ENCODE measurements around the gene NR5A1. TPM values are rescaled to one million over a fixed set of nuclear protein-coding genes. Genes with fewer than 3 reads are reported as not detected.

Gene NR5A1
- total and polyA plus RNA-seq, 9 donors = not detected

- no peaks in the 10 kb centered on the region for H3K36me3 ChIP-seq (ENCODE audit: control insufficient read depth, insufficient read depth, low read length)
- no peak overlapping the region for H3K4me3 ChIP-seq (ENCODE audit: low read length)
- DNase-seq = no peak
- no peaks in the 10 kb centered on the region for H3K9me3 ChIP-seq (replicated peaks; ENCODE audit: control insufficient read depth, low read depth, low read length)
- peaks cover 7% of the 10 kb centered on the region for H3K27me3 ChIP-seq (ENCODE audit: control insufficient read depth, insufficient read depth, low read length)
- H3K4me1 ChIP-seq (ENCODE audit: control insufficient read depth, insufficient read depth, low read length) = no peaks in the 10 kb centered on the region
- WGBS (ENCODE audit: insufficient coverage) = 64% methylated on average over 2 of the region's 3 CpGs
- no peak overlapping the region for H3K27ac ChIP-seq (ENCODE audit: low read length)
These were observed 41.5 kb downstream of the NR5A1 start for GRCh38 chr9:124465736-124466135.

- Histone ChIP-seq H3K36me3 (ENCODE audit: control insufficient read depth, insufficient read depth, low read length) (no peaks in the 10 kb centered on the region), H3K4me1 (ENCODE audit: control insufficient read depth, insufficient read depth, low read length) (no peaks in the 10 kb centered on the region), H3K27me3 (ENCODE audit: control insufficient read depth, insufficient read depth, low read length) (peaks cover 9% of the 10 kb centered on the region), H3K4me3 (ENCODE audit: low read length) (no peak overlapping the region), H3K9me3 (replicated peaks; ENCODE audit: control insufficient read depth, low read depth, low read length) (no peaks in the 10 kb centered on the region), H3K27ac (ENCODE audit: low read length) (no peak overlapping the region)
- no peak for DNase-seq
- WGBS (ENCODE audit: insufficient coverage) = no CpG with 5 or more reads among the region's 1 CpG
These were observed 44.5 kb downstream of the NR5A1 start for GRCh38 chr9:124462739-124463138.

- Histone ChIP-seq H3K4me1 (ENCODE audit: control insufficient read depth, insufficient read depth, low read length) (no peaks in the 10 kb centered on the region), H3K27ac (ENCODE audit: low read length) (no peak overlapping the region), H3K4me3 (ENCODE audit: low read length) (no peak overlapping the region), H3K36me3 (ENCODE audit: control insufficient read depth, insufficient read depth, low read length) (no peaks in the 10 kb centered on the region), H3K9me3 (replicated peaks; ENCODE audit: control insufficient read depth, low read depth, low read length) (no peaks in the 10 kb centered on the region), H3K27me3 (ENCODE audit: control insufficient read depth, insufficient read depth, low read length) (peaks cover 17% of the 10 kb centered on the region)
- no peak for DNase-seq
- 79% methylated on average over 9 of the region's 9 CpGs for whole genome bisulfite sequencing (ENCODE audit: insufficient coverage)
These were observed 48.8 kb downstream of the NR5A1 start for GRCh38 chr9:124458441-124458840.

GRCh38 chr9:124457887-124458431 is 49.2 kb downstream of the NR5A1 start:
- Histone ChIP-seq H3K27ac (ENCODE audit: low read length) (no peak overlapping the region), H3K4me1 (ENCODE audit: control insufficient read depth, insufficient read depth, low read length) (no peaks in the 10 kb centered on the region), H3K9me3 (replicated peaks; ENCODE audit: control insufficient read depth, low read depth, low read length) (no peaks in the 10 kb centered on the region), H3K36me3 (ENCODE audit: control insufficient read depth, insufficient read depth, low read length) (no peaks in the 10 kb centered on the region), H3K27me3 (ENCODE audit: control insufficient read depth, insufficient read depth, low read length) (peaks cover 20% of the 10 kb centered on the region), H3K4me3 (ENCODE audit: low read length) (no peak overlapping the region)
- WGBS (ENCODE audit: insufficient coverage) = 75% methylated on average over 8 of the region's 8 CpGs
- DNase-seq = no peak

- no peaks in the 10 kb centered on the region for H3K4me1 ChIP-seq (ENCODE audit: control insufficient read depth, insufficient read depth, low read length)
- 71% methylated on average over 7 of the region's 18 CpGs for WGBS (ENCODE audit: insufficient coverage)
- H3K27me3 ChIP-seq (ENCODE audit: control insufficient read depth, insufficient read depth, low read length) = peaks cover 27% of the 10 kb centered on the region
- H3K36me3 ChIP-seq (ENCODE audit: control insufficient read depth, insufficient read depth, low read length) = no peaks in the 10 kb centered on the region
- H3K27ac ChIP-seq (ENCODE audit: low read length) = no peak overlapping the region
- no peaks in the 10 kb centered on the region for H3K9me3 ChIP-seq (replicated peaks; ENCODE audit: control insufficient read depth, low read depth, low read length)
- DNase-seq = no peak
- H3K4me3 ChIP-seq (ENCODE audit: low read length) = no peak overlapping the region
These were observed 49.9 kb downstream of the NR5A1 start for GRCh38 chr9:124457079-124457886.

GRCh38 chr9:124456341-124457078 is 50.7 kb downstream of the NR5A1 start:
- DNase-seq = no peak
- no peak overlapping the region for H3K27ac ChIP-seq (ENCODE audit: low read length)
- H3K4me3 ChIP-seq (ENCODE audit: low read length) = no peak overlapping the region
- no peaks in the 10 kb centered on the region for H3K4me1 ChIP-seq (ENCODE audit: control insufficient read depth, insufficient read depth, low read length)
- 55% methylated on average over 14 of the region's 15 CpGs for WGBS (ENCODE audit: insufficient coverage)
- no peaks in the 10 kb centered on the region for H3K36me3 ChIP-seq (ENCODE audit: control insufficient read depth, insufficient read depth, low read length)
- H3K27me3 ChIP-seq (ENCODE audit: control insufficient read depth, insufficient read depth, low read length) = peaks cover 32% of the 10 kb centered on the region
- H3K9me3 ChIP-seq (replicated peaks; ENCODE audit: control insufficient read depth, low read depth, low read length) = no peaks in the 10 kb centered on the region

- Histone ChIP-seq H3K9me3 (replicated peaks; ENCODE audit: control insufficient read depth, low read depth, low read length) (no peaks in the 10 kb centered on the region), H3K36me3 (ENCODE audit: control insufficient read depth, insufficient read depth, low read length) (no peaks in the 10 kb centered on the region), H3K4me1 (ENCODE audit: control insufficient read depth, insufficient read depth, low read length) (peaks cover 2% of the 10 kb centered on the region), H3K4me3 (ENCODE audit: low read length) (no peak overlapping the region), H3K27ac (ENCODE audit: low read length) (no peak overlapping the region), H3K27me3 (ENCODE audit: control insufficient read depth, insufficient read depth, low read length) (peaks cover 39% of the 10 kb centered on the region)
- no peak for DNase-seq
- WGBS (ENCODE audit: insufficient coverage) = 81% methylated on average over 7 of the region's 7 CpGs
These were observed 51.4 kb downstream of the NR5A1 start for GRCh38 chr9:124455820-124456219.

- Histone ChIP-seq H3K36me3 (ENCODE audit: control insufficient read depth, insufficient read depth, low read length) (no peaks in the 10 kb centered on the region), H3K4me3 (ENCODE audit: low read length) (no peak overlapping the region), H3K27me3 (ENCODE audit: control insufficient read depth, insufficient read depth, low read length) (peaks cover 48% of the 10 kb centered on the region), H3K27ac (ENCODE audit: low read length) (no peak overlapping the region), H3K9me3 (replicated peaks; ENCODE audit: control insufficient read depth, low read depth, low read length) (no peaks in the 10 kb centered on the region), H3K4me1 (ENCODE audit: control insufficient read depth, insufficient read depth, low read length) (peaks cover 8% of the 10 kb centered on the region)
- WGBS (ENCODE audit: insufficient coverage) = 69% methylated on average over 10 of the region's 14 CpGs
- DNase-seq = no peak
These were observed 52.3 kb downstream of the NR5A1 start for GRCh38 chr9:124454791-124455443.

- DNase-seq = no peak
- Histone ChIP-seq H3K9me3 (replicated peaks; ENCODE audit: control insufficient read depth, low read depth, low read length) (no peaks in the 10 kb centered on the region), H3K36me3 (ENCODE audit: control insufficient read depth, insufficient read depth, low read length) (no peaks in the 10 kb centered on the region), H3K27me3 (ENCODE audit: control insufficient read depth, insufficient read depth, low read length) (peaks cover 53% of the 10 kb centered on the region), H3K4me1 (ENCODE audit: control insufficient read depth, insufficient read depth, low read length) (peaks cover 8% of the 10 kb centered on the region), H3K27ac (ENCODE audit: low read length) (no peak overlapping the region), H3K4me3 (ENCODE audit: low read length) (no peak overlapping the region)
- WGBS (ENCODE audit: insufficient coverage) = 86% methylated on average over 9 of the region's 9 CpGs
These were observed 52.9 kb downstream of the NR5A1 start for GRCh38 chr9:124454296-124454695.

Data from muscle of leg (tissue), 11 donors.